GM12874 (cell line): ENCODE results near the gene SERPINB12.

Source experiments
- CTCF ChIP-seq: IDR thresholded peaks from 2 replicates; pipeline ENCODE4 v1.5.1; 2011; ENCODE audit warnings: low read depth, mild to moderate bottlenecking, control low read depth, low read length, moderate library complexity; ENCODE audit not compliant: insufficient read depth

SERPINB12 gene

GRCh38 chr18:63552581-63552980, 10.4 kb downstream of the SERPINB12 start:
- TF ChIP-seq CTCF, result no peak

GRCh38 chr18:63553081-63553480, 10.9 kb downstream of the SERPINB12 start:
- TF ChIP-seq CTCF, result no peak

GRCh38 chr18:63559567-63560491, 17.7 kb downstream of the SERPINB12 start:
- TF ChIP-seq CTCF, result no peak

- no peak for TF ChIP-seq CTCF
Measured at GRCh38 chr18:63562284-63562683, 20.1 kb downstream of the SERPINB12 start.

GRCh38 chr18:63564021-63564420, 21.9 kb downstream of the SERPINB12 start:
- TF ChIP-seq CTCF, result no peak

- no peak for TF ChIP-seq CTCF
Measured at GRCh38 chr18:63564561-63564960, 22.4 kb downstream of the SERPINB12 start.

- no peak for TF ChIP-seq CTCF
Measured at GRCh38 chr18:63567276-63567675, 25.1 kb downstream of the SERPINB12 start.
